ENCODE results near the gene PDE4D. TPM values are rescaled to one million over a fixed set of nuclear protein-coding genes. Genes with fewer than 3 reads are reported as not detected.

PDE4D gene
- total RNA-seq, 1 experiment from 2014 or later, result 1.0 TPM

DNA sequence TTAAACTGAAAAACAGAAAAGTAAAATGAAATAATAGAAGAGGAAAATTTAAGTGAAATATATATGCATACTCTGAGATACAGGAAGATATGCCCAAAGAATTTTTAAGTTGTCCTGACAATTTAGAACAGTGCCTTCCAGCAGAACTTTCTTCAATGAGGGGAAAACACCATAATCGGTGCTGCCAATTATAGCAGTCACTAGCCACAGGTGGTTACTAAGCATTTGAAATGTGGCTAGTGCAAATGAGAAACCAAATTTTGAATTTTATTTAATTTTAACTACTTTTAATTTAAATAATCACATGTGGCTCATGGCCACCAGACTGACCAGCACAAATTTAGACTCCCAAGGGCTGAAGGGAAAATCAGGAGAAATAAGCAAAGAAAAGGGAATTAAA, 900.1 kb downstream of the PDE4D start:
- no peak for DNase-seq (ENCODE audit: low read depth)

- no peak for DNase-seq (ENCODE audit: low read depth)
Measured at GRCh38 chr5:58988938-58989337, 904.6 kb downstream of the PDE4D start.

DNA sequence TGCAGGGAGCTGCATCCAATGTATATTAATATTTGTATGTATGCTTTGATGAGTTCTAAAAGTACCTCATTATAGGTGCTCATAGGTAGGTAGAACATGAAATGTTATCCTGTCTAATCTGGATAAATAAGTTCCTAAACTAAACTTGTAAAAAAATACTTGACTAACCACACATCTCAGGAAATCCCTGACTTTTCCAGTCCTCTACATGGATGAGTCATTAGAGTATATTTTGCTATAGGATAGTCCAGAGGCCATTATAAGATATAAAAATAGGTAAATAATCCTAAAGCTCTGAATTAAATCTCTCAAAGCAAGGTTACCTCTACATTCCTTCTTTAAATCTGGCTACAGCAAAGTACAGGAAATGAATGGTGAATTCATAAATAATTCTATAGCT, 906.3 kb downstream of the PDE4D start:
- peak; percentile 6 for DNase-seq (ENCODE audit: low read depth)

DNA sequence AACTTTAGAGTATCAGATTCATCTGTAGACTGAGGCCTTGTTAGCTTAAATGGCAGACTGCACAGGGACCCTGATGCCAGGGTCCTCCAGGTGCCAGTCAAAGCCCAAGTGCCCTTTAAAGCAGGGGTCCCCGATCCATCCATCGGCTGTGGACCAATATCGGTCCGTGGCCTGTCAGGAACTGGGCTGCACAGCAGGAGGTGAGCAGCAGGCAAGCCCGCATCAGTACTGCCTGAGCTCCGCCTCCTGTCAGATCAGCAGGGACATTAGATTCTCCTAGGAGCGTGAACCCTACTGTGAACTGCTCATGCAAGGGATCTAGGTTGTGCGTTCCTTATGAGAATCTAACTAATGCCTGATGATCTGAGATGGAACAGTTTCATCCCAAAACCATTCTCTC, 907.2 kb downstream of the PDE4D start:
- DNase-seq (ENCODE audit: low read depth), result no peak

- DNase-seq (ENCODE audit: low read depth), result no peak
Measured at GRCh38 chr5:58985759-58986158, 907.8 kb downstream of the PDE4D start.

DNA sequence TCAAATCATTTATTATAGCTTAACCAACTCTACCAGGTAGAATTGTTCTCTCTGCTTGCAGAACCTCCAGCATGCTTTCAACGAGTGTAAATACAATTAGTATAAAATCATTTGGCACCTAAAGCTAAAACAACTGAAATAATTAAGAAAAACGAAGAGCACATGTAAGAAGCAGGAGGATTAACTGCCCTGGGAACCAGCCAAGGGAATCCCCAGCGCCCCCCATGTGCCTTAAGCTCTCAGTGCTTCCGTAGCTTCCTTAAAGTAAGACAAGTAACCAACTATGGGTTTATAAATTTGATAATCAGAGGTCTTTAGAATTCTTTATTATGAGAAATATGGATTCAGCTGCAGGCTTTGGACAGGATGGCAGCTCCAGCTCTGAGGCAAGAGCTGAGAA, 908.2 kb downstream of the PDE4D start:
- no peak for DNase-seq (ENCODE audit: low read depth)

GRCh38 chr5:58983526-58984452, 909.7 kb downstream of the PDE4D start:
- DNase-seq (ENCODE audit: low read depth), result no peak

- DNase-seq (ENCODE audit: low read depth), result no peak
Measured at GRCh38 chr5:58980890-58981289, 912.6 kb downstream of the PDE4D start.

GRCh38 chr5:58979090-58979489, 914.4 kb downstream of the PDE4D start:
- DNase-seq (ENCODE audit: low read depth), result no peak

GRCh38 chr5:58974601-58975000, 918.9 kb downstream of the PDE4D start:
- DNase-seq (ENCODE audit: low read depth), result no peak

GRCh38 chr5:58974083-58974482, 919.4 kb downstream of the PDE4D start:
- DNase-seq (ENCODE audit: low read depth), result no peak

DNA sequence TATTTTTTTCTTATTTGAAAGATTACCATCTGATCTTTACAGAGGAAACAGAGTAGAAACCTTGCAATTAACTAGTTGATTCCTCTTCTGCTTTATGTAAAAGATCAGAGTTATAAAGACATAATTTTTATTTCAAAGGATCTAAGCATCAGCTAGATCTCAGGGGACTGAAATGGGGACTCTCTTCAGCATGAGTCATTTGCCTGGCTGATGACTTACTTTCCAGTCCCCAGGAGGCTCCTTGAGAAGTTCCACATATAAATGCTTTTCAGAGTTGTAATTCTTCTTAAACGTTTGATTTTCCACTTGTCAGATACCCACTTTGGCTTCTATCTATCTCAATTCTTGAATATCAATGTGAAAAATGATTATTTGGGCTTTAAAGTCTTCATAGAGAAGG, 921.2 kb downstream of the PDE4D start:
- no peak for DNase-seq (ENCODE audit: low read depth)

DNA sequence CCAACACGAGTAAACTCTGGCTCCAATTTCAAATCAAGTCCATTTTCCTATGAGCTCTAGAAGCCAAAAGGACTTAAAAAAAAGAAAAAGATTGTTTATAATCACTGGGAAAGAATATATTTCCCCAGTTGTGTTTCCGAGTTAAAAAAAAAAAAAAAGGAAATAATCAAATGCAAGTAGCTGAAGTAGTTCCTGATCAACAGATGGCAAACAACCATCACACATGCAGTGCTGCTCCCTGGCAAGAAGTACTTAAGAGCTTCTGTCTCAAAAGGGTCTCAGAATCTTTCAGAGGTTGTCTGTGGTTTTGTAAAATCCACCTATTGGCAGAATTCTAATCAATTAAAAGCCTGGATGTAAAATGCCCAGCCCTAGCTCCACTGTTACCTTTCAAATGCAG, 922.8 kb downstream of the PDE4D start:
- DNase-seq (ENCODE audit: low read depth), result no peak

DNA sequence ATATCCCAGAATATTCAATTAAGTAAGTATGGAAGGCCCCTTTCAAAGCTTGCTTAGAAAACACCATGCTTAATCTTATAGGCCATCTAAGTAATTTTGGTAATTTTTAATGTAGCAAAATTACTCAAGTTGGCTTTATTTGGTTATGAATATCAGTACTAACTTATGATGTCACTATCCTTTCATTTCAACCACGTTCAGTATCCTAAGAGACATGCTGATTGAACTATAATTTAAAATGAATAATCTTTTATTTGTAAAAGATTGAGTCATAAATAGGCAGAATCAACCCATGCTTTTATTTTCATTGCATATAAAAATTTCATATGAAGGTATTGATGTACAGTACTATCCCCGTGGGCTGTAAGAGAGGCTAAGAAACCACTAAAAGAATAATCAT, 923.7 kb downstream of the PDE4D start:
- no peak for DNase-seq (ENCODE audit: low read depth)

DNA sequence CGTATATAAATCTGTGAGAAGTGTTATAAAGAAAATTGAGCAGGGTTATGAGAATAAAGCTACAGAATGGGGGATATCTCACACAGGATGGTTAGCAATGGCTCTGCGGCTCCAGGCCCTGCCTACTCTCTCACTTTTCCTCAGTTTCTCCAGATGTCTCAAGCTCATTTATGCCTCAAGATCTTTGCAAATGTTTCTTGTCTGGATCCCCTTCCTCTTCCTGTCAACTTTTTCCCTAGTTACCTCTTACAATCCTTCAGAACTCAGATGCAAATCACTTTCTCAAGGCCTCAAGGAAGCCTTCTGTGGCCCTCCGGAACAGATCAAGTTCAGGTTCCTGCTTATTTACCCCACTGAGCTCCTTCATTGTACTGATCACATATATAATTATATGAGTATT, 924.3 kb downstream of the PDE4D start:
- no peak for DNase-seq (ENCODE audit: low read depth)

GRCh38 chr5:58968350-58968749, 925.2 kb downstream of the PDE4D start:
- DNase-seq (ENCODE audit: low read depth), result no peak

- no peak for DNase-seq (ENCODE audit: low read depth)
Measured at GRCh38 chr5:58967597-58968281, 925.8 kb downstream of the PDE4D start.

DNA sequence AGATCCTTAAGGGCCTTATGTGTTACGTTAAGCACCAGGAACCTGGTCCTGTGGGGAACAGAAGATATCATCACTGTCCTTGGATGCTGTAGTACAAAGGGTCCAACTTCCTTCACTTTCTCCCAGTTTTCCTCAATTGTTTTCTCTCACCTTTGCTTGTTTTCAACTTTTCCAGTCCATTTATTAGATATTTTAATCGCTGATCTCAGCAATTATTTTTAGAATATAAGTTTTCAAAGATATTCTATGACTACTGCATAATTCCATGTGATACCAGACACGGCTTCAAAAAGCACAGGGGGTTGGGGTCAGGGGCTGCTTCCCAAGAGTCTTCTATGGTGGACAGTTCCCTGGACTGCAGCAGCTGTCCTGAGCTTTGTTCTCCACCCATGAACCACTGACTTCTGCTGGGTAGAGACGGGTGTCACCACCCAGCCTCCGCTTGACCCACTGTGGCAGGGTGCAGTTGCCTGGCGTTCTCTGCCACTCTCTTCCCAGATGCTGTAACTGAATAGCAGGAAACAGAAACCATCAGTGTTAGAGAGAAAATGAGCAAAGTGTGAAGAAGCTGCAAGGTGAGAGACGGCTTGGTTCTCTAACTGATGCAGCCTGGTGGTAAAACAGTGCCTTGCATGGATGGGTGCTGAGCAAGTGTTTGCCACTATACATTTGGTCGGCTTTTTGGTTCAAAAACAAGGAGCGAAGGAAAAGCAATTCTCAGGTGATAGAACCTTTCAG, 927.7 kb downstream of the PDE4D start:
- no peak for DNase-seq (ENCODE audit: low read depth)

GRCh38 chr5:58963821-58964220, 929.7 kb downstream of the PDE4D start:
- no peak for DNase-seq (ENCODE audit: low read depth)

GRCh38 chr5:58963361-58963760, 930.2 kb downstream of the PDE4D start:
- no peak for DNase-seq (ENCODE audit: low read depth)

DNA sequence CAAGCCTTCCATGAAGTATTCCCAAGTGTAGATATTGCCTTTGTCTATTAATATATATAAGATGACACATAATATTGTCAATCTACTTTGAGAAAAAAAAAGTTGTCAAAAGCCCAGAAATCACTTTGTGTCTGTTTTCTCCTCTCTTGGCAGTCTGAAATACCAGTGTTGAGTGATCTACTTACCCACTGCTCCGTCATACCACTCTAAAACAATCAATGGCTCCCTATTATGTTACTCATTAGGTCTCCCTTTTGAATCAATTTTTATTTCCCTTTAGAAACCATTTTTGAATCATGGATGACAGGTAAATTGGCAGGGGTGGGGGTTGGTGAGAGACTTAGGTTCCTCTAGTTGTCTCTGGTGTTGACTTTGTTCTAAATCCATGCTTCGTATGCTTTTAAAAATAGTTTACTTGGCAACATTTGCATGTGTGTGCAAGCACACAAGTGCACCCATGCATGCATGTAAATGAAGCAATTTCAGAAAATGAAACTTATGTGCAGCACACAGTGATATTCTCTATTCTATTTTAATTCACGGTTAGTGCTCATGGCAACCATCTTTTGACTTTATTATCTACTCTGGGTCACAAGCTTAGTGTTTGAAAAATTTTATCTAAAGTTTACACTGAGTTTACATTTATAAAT, 931.8 kb downstream of the PDE4D start:
- no peak for DNase-seq (ENCODE audit: low read depth)

GRCh38 chr5:58958701-58959100, 934.8 kb downstream of the PDE4D start:
- DNase-seq (ENCODE audit: low read depth), result no peak

Data from HT1080 (cell line).